Esophagus squamous epithelium (tissue), 4 donors: ENCODE results near the gene CRISP3.

ENCODE experiments used
- POLR2A ChIP-seq, 4 donors: fragments of 450-650 bp; IDR thresholded peaks; one replicate each; pipeline ENCODE4 v1.6.1; 2017; ENCODE audit warnings: antibody characterized with exemption in 4 of 4, mild to moderate bottlenecking in 4 of 4, moderate library complexity in 3 of 4
- TF ChIP-seq, protein P1 (sequence below), 6 experiments: fragments of 450-650 bp in 4 of 6; fragments of 200-600 bp in 2 of 6; sonication (generic) in 2 of 6; IDR thresholded peaks; one replicate each; pipeline ENCODE4 v1.5.1; 2016 to 2019; ENCODE audit warnings: antibody characterized with exemption in 6 of 6, mild to moderate bottlenecking in 4 of 6, moderate library complexity in 4 of 6

DNA sequence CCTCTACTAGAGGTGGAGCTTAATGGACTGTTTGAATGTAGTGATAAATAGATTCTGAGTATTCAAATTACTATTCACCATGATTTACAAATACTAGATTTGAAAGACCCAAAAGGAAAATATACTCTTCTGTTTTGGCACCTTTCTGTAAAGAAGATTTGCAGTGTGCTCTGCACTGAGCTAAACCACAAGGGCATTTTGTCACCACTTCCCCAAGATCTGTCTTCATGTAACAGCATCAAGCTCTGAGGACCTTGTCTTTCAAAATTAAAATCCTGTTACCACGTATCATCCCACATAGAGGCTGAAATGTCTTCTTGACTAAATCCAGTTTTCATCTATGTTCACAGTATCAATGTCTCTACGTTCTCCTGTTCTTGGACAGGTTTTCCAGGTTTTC, 46.2 kb upstream of the CRISP3 start:
- TF ChIP-seq POLR2A (IDR thresholded peaks at IDR 0.05): no peak
- TF ChIP-seq, protein P1, sequence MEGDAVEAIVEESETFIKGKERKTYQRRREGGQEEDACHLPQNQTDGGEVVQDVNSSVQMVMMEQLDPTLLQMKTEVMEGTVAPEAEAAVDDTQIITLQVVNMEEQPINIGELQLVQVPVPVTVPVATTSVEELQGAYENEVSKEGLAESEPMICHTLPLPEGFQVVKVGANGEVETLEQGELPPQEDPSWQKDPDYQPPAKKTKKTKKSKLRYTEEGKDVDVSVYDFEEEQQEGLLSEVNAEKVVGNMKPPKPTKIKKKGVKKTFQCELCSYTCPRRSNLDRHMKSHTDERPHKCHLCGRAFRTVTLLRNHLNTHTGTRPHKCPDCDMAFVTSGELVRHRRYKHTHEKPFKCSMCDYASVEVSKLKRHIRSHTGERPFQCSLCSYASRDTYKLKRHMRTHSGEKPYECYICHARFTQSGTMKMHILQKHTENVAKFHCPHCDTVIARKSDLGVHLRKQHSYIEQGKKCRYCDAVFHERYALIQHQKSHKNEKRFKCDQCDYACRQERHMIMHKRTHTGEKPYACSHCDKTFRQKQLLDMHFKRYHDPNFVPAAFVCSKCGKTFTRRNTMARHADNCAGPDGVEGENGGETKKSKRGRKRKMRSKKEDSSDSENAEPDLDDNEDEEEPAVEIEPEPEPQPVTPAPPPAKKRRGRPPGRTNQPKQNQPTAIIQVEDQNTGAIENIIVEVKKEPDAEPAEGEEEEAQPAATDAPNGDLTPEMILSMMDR (IDR thresholded peaks at IDR 0.05): no peak
